ENCODE measurements around the gene SORBS1. TPM values are rescaled to one million over a fixed set of nuclear protein-coding genes. Genes with fewer than 3 reads are reported as not detected.

SORBS1 gene
- total and polyA plus RNA-seq, 4 donors, result 33.2 to 71.3 (median 44.1) TPM

- H3K4me1 ChIP-seq (ENCODE audit: control insufficient read depth in 4 of 4, insufficient read depth in 4 of 4, low read length in 3 of 4), result peaks cover 22 to 59% (median 54%) of the 10 kb centered on the region in 4 donors
- H3K4me3 ChIP-seq (ENCODE audit: low read depth in 1 of 3, low read length in 3 of 3), result no peak overlapping the region
- TF ChIP-seq GABPA (IDR thresholded peaks at IDR 0.05 in 1 of 2, conservative IDR thresholded peaks at IDR 0.05 in 1 of 2), result no peak
- TF ChIP-seq EGR1 (IDR thresholded peaks at IDR 0.05; ENCODE audit: low read depth in 2 of 2), result no peak
- no peak for TF ChIP-seq RXRA (IDR thresholded peaks at IDR 0.05)
- TF ChIP-seq FOXA2 (IDR thresholded peaks at IDR 0.05), result no peak
- TF ChIP-seq NR2F2 (IDR thresholded peaks at IDR 0.05), result no peak
- TF ChIP-seq, protein P1, sequence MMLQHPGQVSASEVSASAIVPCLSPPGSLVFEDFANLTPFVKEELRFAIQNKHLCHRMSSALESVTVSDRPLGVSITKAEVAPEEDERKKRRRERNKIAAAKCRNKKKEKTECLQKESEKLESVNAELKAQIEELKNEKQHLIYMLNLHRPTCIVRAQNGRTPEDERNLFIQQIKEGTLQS (IDR thresholded peaks at IDR 0.05), result no peak
- TF ChIP-seq YY1 (IDR thresholded peaks at IDR 0.05), result no peak
- TF ChIP-seq HNF4G (IDR thresholded peaks at IDR 0.05), result no peak
- no peak for TF ChIP-seq HNF4A (conservative IDR thresholded peaks at IDR 0.05)
- TF ChIP-seq SP1 (IDR thresholded peaks at IDR 0.05), result no peak
- no peak for TF ChIP-seq REST (IDR thresholded peaks at IDR 0.05)
- TF ChIP-seq, protein P2, sequence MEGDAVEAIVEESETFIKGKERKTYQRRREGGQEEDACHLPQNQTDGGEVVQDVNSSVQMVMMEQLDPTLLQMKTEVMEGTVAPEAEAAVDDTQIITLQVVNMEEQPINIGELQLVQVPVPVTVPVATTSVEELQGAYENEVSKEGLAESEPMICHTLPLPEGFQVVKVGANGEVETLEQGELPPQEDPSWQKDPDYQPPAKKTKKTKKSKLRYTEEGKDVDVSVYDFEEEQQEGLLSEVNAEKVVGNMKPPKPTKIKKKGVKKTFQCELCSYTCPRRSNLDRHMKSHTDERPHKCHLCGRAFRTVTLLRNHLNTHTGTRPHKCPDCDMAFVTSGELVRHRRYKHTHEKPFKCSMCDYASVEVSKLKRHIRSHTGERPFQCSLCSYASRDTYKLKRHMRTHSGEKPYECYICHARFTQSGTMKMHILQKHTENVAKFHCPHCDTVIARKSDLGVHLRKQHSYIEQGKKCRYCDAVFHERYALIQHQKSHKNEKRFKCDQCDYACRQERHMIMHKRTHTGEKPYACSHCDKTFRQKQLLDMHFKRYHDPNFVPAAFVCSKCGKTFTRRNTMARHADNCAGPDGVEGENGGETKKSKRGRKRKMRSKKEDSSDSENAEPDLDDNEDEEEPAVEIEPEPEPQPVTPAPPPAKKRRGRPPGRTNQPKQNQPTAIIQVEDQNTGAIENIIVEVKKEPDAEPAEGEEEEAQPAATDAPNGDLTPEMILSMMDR (IDR thresholded peaks at IDR 0.05; ENCODE audit: low read depth, low read length, missing input control), result no peak
- TF ChIP-seq, protein P3, sequence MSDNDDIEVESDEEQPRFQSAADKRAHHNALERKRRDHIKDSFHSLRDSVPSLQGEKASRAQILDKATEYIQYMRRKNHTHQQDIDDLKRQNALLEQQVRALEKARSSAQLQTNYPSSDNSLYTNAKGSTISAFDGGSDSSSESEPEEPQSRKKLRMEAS (IDR thresholded peaks at IDR 0.05), result no peak
- TF ChIP-seq FOXA1 (IDR thresholded peaks at IDR 0.05), result no peak
- peak overlapping the region in 1 of 2 donors; percentile 42 for H3K9ac ChIP-seq (ENCODE audit: low read depth in 1 of 2, low read length in 2 of 2)
- no peaks in the 10 kb centered on the region for H3K36me3 ChIP-seq (ENCODE audit: control insufficient read depth in 4 of 4, insufficient read depth in 3 of 4, low read depth in 1 of 4, low read length in 3 of 4)
- DNase-seq (ENCODE audit: low spot score), result no peak
- peak overlapping the region; percentile 48 to 89 for H3K27ac ChIP-seq (ENCODE audit: low read depth in 1 of 2, low read length in 2 of 2)
- 81% methylated on average over 3 of the region's 3 CpGs for WGBS
- H3K27me3 ChIP-seq (ENCODE audit: control insufficient read depth in 4 of 4, insufficient read depth in 4 of 4, low read length in 3 of 4), result no peaks in the 10 kb centered on the region
- no peaks in the 10 kb centered on the region for H3K9me3 ChIP-seq (ENCODE audit: control insufficient read depth in 4 of 4, low read length in 3 of 4)
These were observed 57.6 kb downstream of the SORBS1 start for GRCh38 chr10:95503526-95503925.

- Histone ChIP-seq H3K36me3 (ENCODE audit: control insufficient read depth in 4 of 4, insufficient read depth in 3 of 4, low read depth in 1 of 4, low read length in 3 of 4) (no peaks in the 10 kb centered on the region), H3K27ac (ENCODE audit: low read depth in 1 of 2, low read length in 2 of 2) (peak overlapping the region; percentile 78 to 89), H3K9ac (ENCODE audit: low read depth in 1 of 2, low read length in 2 of 2) (no peak overlapping the region), H3K4me3 (ENCODE audit: low read depth in 1 of 3, low read length in 3 of 3) (no peak overlapping the region), H3K9me3 (ENCODE audit: control insufficient read depth in 4 of 4, low read length in 3 of 4) (no peaks in the 10 kb centered on the region), H3K27me3 (ENCODE audit: control insufficient read depth in 4 of 4, insufficient read depth in 4 of 4, low read length in 3 of 4) (no peaks in the 10 kb centered on the region), H3K4me1 (ENCODE audit: control insufficient read depth in 4 of 4, insufficient read depth in 4 of 4, low read length in 3 of 4) (peaks cover 22 to 59% (median 55%) of the 10 kb centered on the region in 4 donors)
- no peak for DNase-seq (ENCODE audit: low spot score)
- peak; percentile 90 to 91 for TF ChIP-seq HNF4A (conservative IDR thresholded peaks at IDR 0.05)
- TF ChIP-seq EGR1 (IDR thresholded peaks at IDR 0.05; ENCODE audit: low read depth in 2 of 2), result no peak
- peak; percentile 41 for TF ChIP-seq HNF4G (IDR thresholded peaks at IDR 0.05)
- TF ChIP-seq YY1 (IDR thresholded peaks at IDR 0.05), result peak; percentile 77
- peak; percentile 60 for TF ChIP-seq ZBTB33 (IDR thresholded peaks at IDR 0.05)
- no peak for TF ChIP-seq GABPA (IDR thresholded peaks at IDR 0.05 in 1 of 2, conservative IDR thresholded peaks at IDR 0.05 in 1 of 2)
- TF ChIP-seq TAF1 (conservative IDR thresholded peaks at IDR 0.05), result no peak
- TF ChIP-seq FOXA2 (IDR thresholded peaks at IDR 0.05), result peak; percentile 37
- no peak for TF ChIP-seq REST (IDR thresholded peaks at IDR 0.05)
- TF ChIP-seq, protein P2 (IDR thresholded peaks at IDR 0.05; ENCODE audit: low read depth, low read length, missing input control), result no peak
- no peak for TF ChIP-seq FOXA1 (IDR thresholded peaks at IDR 0.05)
- TF ChIP-seq, protein P1 (IDR thresholded peaks at IDR 0.05), result no peak
- TF ChIP-seq JUND (IDR thresholded peaks at IDR 0.05), result peak in 1 of 2 donors; percentile 77
These were observed 58.2 kb downstream of the SORBS1 start for GRCh38 chr10:95503001-95503400.

Data from liver (tissue), 9 donors.